Heart left ventricle (tissue), 13 donors: ENCODE measurements around the gene ZNF280D.

Experiments used
- CTCF ChIP-seq, 12 donors: fragments of 200-600 bp; sonication (generic) in 4 of 12; IDR thresholded peaks; one replicate each; pipeline versions ENCODE4 v1.5.0 to v1.8.0; 2018 to 2022; ENCODE audit warnings: antibody characterized with exemption in 12 of 12, mild to moderate bottlenecking in 5 of 12
- POLR2A ChIP-seq, 2 donors: fragments of 450-650 bp; IDR thresholded peaks; one replicate each; pipeline ENCODE4 v1.6.1; 2017; ENCODE audit warnings: antibody characterized with exemption in 2 of 2, mild to moderate bottlenecking in 2 of 2, moderate library complexity in 2 of 2
- donor health status: ischemic (EF 13 %, LVEDD 7.1; RV severe dilation, severe dysfunction).
- donor health status: DM: no; HTN: yes; CAD: no.
- donor health status: DM: no; HTN: no; CAD: no.
- donor health status: ischemic (EF 25% LVEDD 6.9; RV normal size, moderate dysfunction).
- donor health status: ischemic (EF 25% LVEDD 5.7; RV mildly dilated, moderate dysfunction).
- donor health status: ischemic (EF 35%, LVEDD 5.7; RV mildly dilated, moderate dysfunction).
- donor health status: nonischemic (EF 11% LVEDD 7.7; RV severe dilation, severe dysfunction).
- donor health status: DM: yes; HTN: yes; CAD: no.
- donor health status: PGD.
- donor health status: ischemic (EF 29% LVEDD 5.4; RV normal size, mild dysfunction).
- donor health status: nonischemic (EF 23%, LVEDD 6.1; RV moderate dilation, normal function).

- TF ChIP-seq CTCF (IDR thresholded peaks at IDR 0.05) (no peak), POLR2A (IDR thresholded peaks at IDR 0.05) (no peak)
Measured at GRCh38 chr15:56693761-56694160, 39.5 kb downstream of the ZNF280D start.
